A673 (cell line): ENCODE measurements around the gene ARFRP1. TPM values are rescaled to one million over a fixed set of nuclear protein-coding genes. Genes with fewer than 3 reads are reported as not detected.
A peak's percentile ranks its signal among the peaks of the same experiment; 100 is the strongest.
"Not testable (repeated sequence)": the region's sequence is repeated elsewhere in the genome, so short reads cannot be mapped to it uniquely, and the experiment has no call there.

Experiments used
- BruUV-seq: library from RNA; stranded (reverse); fragments of 400-500 nt; replicated peaks from 2 replicates; lab custom pipeline; 2021; lab: Mats Ljungman, UMichigan
- CTCF ChIA-PET: fragments of 300-600 bp; sonication (Branson Sonifier 250); formaldehyde crosslinking; loops from one replicate; lab custom pipeline; 2022; ENCODE audit warnings: antibody characterized with exemption; lab: Charles Lee
- POLR2A ChIA-PET: fragments of 300-600 bp; sonication (Branson Sonifier 250); formaldehyde crosslinking; loops from one replicate; lab custom pipeline; 2022; ENCODE audit warnings: antibody characterized with exemption; ENCODE audit not compliant: low non-redundant PET; lab: Charles Lee
- DNase-seq: peaks from one replicate; pipeline ENCODE4 v3.0.0-alpha.2; 2015; ENCODE audit warnings: low spot score
- H3K27ac ChIP-seq: fragments of 200-600 bp; sonication (generic); 2 replicates; pipeline ENCODE4 v1.5.1; 2016; ENCODE audit warnings: mixed run types, low read depth, mild to moderate bottlenecking, mixed read lengths, antibody characterized with exemption, low read length; ENCODE audit not compliant: poor library complexity, severe bottlenecking
- H3K27me3 ChIP-seq: fragments of 200-600 bp; sonication (generic); replicated peaks from 2 replicates; pipeline ENCODE4 v1.6.1; 2017; ENCODE audit warnings: mixed run types, low read depth, mild to moderate bottlenecking, mixed read lengths, antibody characterized with exemption, low read length; ENCODE audit not compliant: insufficient read depth, poor library complexity
- H3K36me3 ChIP-seq: fragments of 200-600 bp; sonication (generic); 2 replicates; pipeline ENCODE4 v1.6.1; 2016; ENCODE audit warnings: mixed run types, mild to moderate bottlenecking, mixed read lengths, antibody characterized with exemption, low read length; ENCODE audit not compliant: insufficient read depth, poor library complexity, severe bottlenecking
- H3K4me1 ChIP-seq: fragments of 200-600 bp; sonication (generic); 2 replicates; pipeline ENCODE4 v1.6.1; 2017; ENCODE audit warnings: mixed run types, mild to moderate bottlenecking, mixed read lengths, antibody characterized with exemption, low read length; ENCODE audit not compliant: insufficient read depth, poor library complexity, severe bottlenecking
- H3K4me3 ChIP-seq: fragments of 200-600 bp; sonication (generic); 2 replicates; pipeline ENCODE4 v1.5.1; 2016; ENCODE audit warnings: low read depth, mixed run types, mild to moderate bottlenecking, mixed read lengths, low read length; ENCODE audit not compliant: poor library complexity, severe bottlenecking
- H3K9me3 ChIP-seq: fragments of 200-600 bp; sonication (generic); 2 replicates; pipeline ENCODE4 v1.6.1; 2016; ENCODE audit warnings: mixed run types, low read depth, mild to moderate bottlenecking, mixed read lengths, antibody characterized with exemption, low read length; ENCODE audit not compliant: poor library complexity, severe bottlenecking
- CTCF ChIP-seq: fragments of 300-800, 200-600 bp; sonication (generic); conservative IDR thresholded peaks from 2 replicates; pipeline ENCODE4 v1.5.1; 2017; ENCODE audit warnings: low read depth, mild to moderate bottlenecking, antibody characterized with exemption, low read length, moderate library complexity, mixed read lengths
- EZH2 ChIP-seq: fragments of 200-600 bp; sonication (generic); IDR thresholded peaks from 2 replicates; pipeline ENCODE4 v1.6.1; 2017; ENCODE audit warnings: borderline replicate concordance, low read depth, mild to moderate bottlenecking, mixed read lengths, antibody characterized with exemption, low read length; ENCODE audit not compliant: poor library complexity, severe bottlenecking
- intact Hi-C: fragments of 100-400 bp; cut with micrococcal nuclease; formaldehyde crosslinking; loops from one replicate; pipeline ENCODE4 v1.10.0; 2022; ENCODE audit not compliant: unreplicated experiment
- total RNA-seq: library from RNA; stranded (reverse); gene quantifications from 2 replicates; pipeline ENCODE4 v1.2.3, GENCODE V29; 2021

ARFRP1 gene
- total RNA-seq, 1 experiment from 2014 or later, result 41.1 TPM

- no peaks in the 10 kb centered on the region for H3K9me3 ChIP-seq
- intact Hi-C loops, result no loop called here
- no peak for DNase-seq
- CTCF ChIA-PET, result interaction anchor here (0.6 kb wide), 1 partner anchor 679 kb away, joined by 5 read pairs; no protein-coding TSS in a partner anchor
- H3K27me3 ChIP-seq, result no peaks in the 10 kb centered on the region
- peak overlapping the region; percentile 95 for H3K4me3 ChIP-seq
- no peaks in the 10 kb centered on the region for H3K36me3 ChIP-seq
- POLR2A ChIA-PET, result no interaction called here
- BruUV-seq, result no TSS peak
- H3K27ac ChIP-seq, result peak overlapping the region; percentile 88
- peaks cover 22% of the 10 kb centered on the region for H3K4me1 ChIP-seq
- TF ChIP-seq CTCF (no peak), EZH2 (no peak)
These were observed 55.9 kb downstream of the ARFRP1 start for GRCh38 chr20:63651942-63652191.

GRCh38 chr20:63650486-63650885 lies 57.3 kb downstream of the ARFRP1 start:
- H3K27ac ChIP-seq, H3K27me3 ChIP-seq, BruUV-seq, DNase-seq, H3K4me3 ChIP-seq, H3K9me3 ChIP-seq, H3K36me3 ChIP-seq, intact Hi-C loops, POLR2A ChIA-PET, CTCF ChIA-PET: not testable (repeated sequence)
- H3K4me1 ChIP-seq, result peaks cover 19% of the 10 kb centered on the region

GRCh38 chr20:63648895-63649589 lies 58.7 kb downstream of the ARFRP1 start:
- intact Hi-C loops, result no loop called here
- H3K4me1 ChIP-seq, result peaks cover 14% of the 10 kb centered on the region
- no peak for DNase-seq
- TF ChIP-seq EZH2, result no peak
- no peak for TF ChIP-seq CTCF
- H3K4me3 ChIP-seq, result no peak overlapping the region
- H3K36me3 ChIP-seq, result no peaks in the 10 kb centered on the region
- BruUV-seq, result no TSS peak
- CTCF ChIA-PET, result no interaction called here
- no peaks in the 10 kb centered on the region for H3K9me3 ChIP-seq
- no peak overlapping the region for H3K27ac ChIP-seq
- POLR2A ChIA-PET, result no interaction called here
- no peaks in the 10 kb centered on the region for H3K27me3 ChIP-seq

Other genes with a start within 250 kb of the ARFRP1 start
- gene KCNQ2, start 235.3 kb downstream of the ARFRP1 start, total RNA-seq, result 6.6 and 15.1 TPM in 2 replicates
- gene EEF1A2, start 208.9 kb downstream of the ARFRP1 start, total RNA-seq, result 7.5 and 13.7 TPM in 2 replicates
- gene PPDPF, start 187.2 kb downstream of the ARFRP1 start, total RNA-seq, result 148 and 176 TPM in 2 replicates
- gene PTK6, start 170.6 kb downstream of the ARFRP1 start, total RNA-seq, result not detected in 2 replicates
- gene SRMS, start 160.2 kb downstream of the ARFRP1 start, total RNA-seq, result not detected in 2 replicates
- 0.21 and 0.37 TPM in 2 replicates for gene FNDC11, start 153.8 kb downstream of the ARFRP1 start, total RNA-seq
- 21.0 and 27.2 TPM in 2 replicates for gene HELZ2, start 133.7 kb downstream of the ARFRP1 start, total RNA-seq
- 12.8 and 14.2 TPM in 2 replicates for gene GMEB2, start 80.9 kb downstream of the ARFRP1 start, total RNA-seq
- 115 and 128 TPM in 2 replicates for gene STMN3, start 54.6 kb downstream of the ARFRP1 start, total RNA-seq
- 45.6 and 47.8 TPM in 2 replicates for gene RTEL1, start 49.7 kb downstream of the ARFRP1 start, total RNA-seq
- gene TNFRSF6B, start 11.3 kb downstream of the ARFRP1 start, total RNA-seq, result not detected in 2 replicates
- 28.2 and 28.3 TPM in 2 replicates for gene ZGPAT, start 63 bp upstream of the ARFRP1 start, total RNA-seq
- 15.1 and 16.3 TPM in 2 replicates for gene LIME1, start 28.7 kb upstream of the ARFRP1 start, total RNA-seq
- 45.8 and 71.0 TPM in 2 replicates for gene SLC2A4RG, start 31.8 kb upstream of the ARFRP1 start, total RNA-seq
- gene ZBTB46, start 123.3 kb upstream of the ARFRP1 start, total RNA-seq, result 0.96 and 1.1 TPM in 2 replicates
- not detected in 2 replicates for gene ABHD16B, start 153.5 kb upstream of the ARFRP1 start, total RNA-seq
- 80.1 and 89.9 TPM in 2 replicates for gene TPD52L2, start 157.3 kb upstream of the ARFRP1 start, total RNA-seq
- gene DNAJC5, start 187.2 kb upstream of the ARFRP1 start, total RNA-seq, result 43.6 and 44.9 TPM in 2 replicates
- gene UCKL1, start 248.4 kb upstream of the ARFRP1 start, total RNA-seq, result 48.1 and 53.3 TPM in 2 replicates